Measurements from ENCODE around the gene SLC66A3. TPM values are rescaled to one million over a fixed set of nuclear protein-coding genes. Genes with fewer than 3 reads are reported as not detected.

Gene SLC66A3
- total and polyA plus RNA-seq, 4 donors: 6.7 to 17.6 (median 9.3) TPM

GRCh38 chr2:11187731-11188130, 32.5 kb downstream of the SLC66A3 start:
- no peak overlapping the region for H3K9ac ChIP-seq (ENCODE audit: low read depth in 1 of 2, low read length in 2 of 2)
- 84% methylated on average over 2 of the region's 2 CpGs for WGBS
- H3K36me3 ChIP-seq (ENCODE audit: control insufficient read depth in 4 of 4, insufficient read depth in 3 of 4, low read depth in 1 of 4, low read length in 3 of 4): peaks cover 4 to 35% (median 31%) of the 10 kb centered on the region in 4 donors
- no peak overlapping the region for H3K4me3 ChIP-seq (ENCODE audit: low read depth in 1 of 3, low read length in 3 of 3)
- no peaks in the 10 kb centered on the region for H3K27me3 ChIP-seq (ENCODE audit: control insufficient read depth in 4 of 4, insufficient read depth in 4 of 4, low read length in 3 of 4)
- no peak for DNase-seq (ENCODE audit: low spot score)
- TF ChIP-seq TAF1 (conservative IDR thresholded peaks at IDR 0.05) (no peak), HNF4G (IDR thresholded peaks at IDR 0.05) (no peak), NR2F2 (IDR thresholded peaks at IDR 0.05) (no peak), FOXA2 (IDR thresholded peaks at IDR 0.05) (no peak), HNF4A (conservative IDR thresholded peaks at IDR 0.05) (no peak), YY1 (IDR thresholded peaks at IDR 0.05) (no peak), GABPA (IDR thresholded peaks at IDR 0.05 in 1 of 2, conservative IDR thresholded peaks at IDR 0.05 in 1 of 2) (no peak), RXRA (IDR thresholded peaks at IDR 0.05) (no peak), REST (IDR thresholded peaks at IDR 0.05) (no peak)
- H3K9me3 ChIP-seq (ENCODE audit: control insufficient read depth in 4 of 4, low read length in 3 of 4): no peaks in the 10 kb centered on the region
- H3K27ac ChIP-seq (ENCODE audit: low read depth in 1 of 2, low read length in 2 of 2): no peak overlapping the region
- H3K4me1 ChIP-seq (ENCODE audit: control insufficient read depth in 4 of 4, insufficient read depth in 4 of 4, low read length in 3 of 4): no peaks in the 10 kb centered on the region

GRCh38 chr2:11196246-11196645, 41.0 kb downstream of the SLC66A3 start:
- WGBS: 96% methylated on average over 3 of the region's 3 CpGs
- H3K36me3 ChIP-seq (ENCODE audit: control insufficient read depth in 4 of 4, insufficient read depth in 3 of 4, low read depth in 1 of 4, low read length in 3 of 4): peaks cover 5 to 60% (median 40%) of the 10 kb centered on the region in 4 donors

More at GRCh38 chr2:11196246-11196645, 41.0 kb downstream of the SLC66A3 start:
- no peak overlapping the region for H3K27ac ChIP-seq (ENCODE audit: low read depth in 1 of 2, low read length in 2 of 2)
- no peak overlapping the region for H3K9ac ChIP-seq (ENCODE audit: low read depth in 1 of 2, low read length in 2 of 2)
- no peaks in the 10 kb centered on the region for H3K4me1 ChIP-seq (ENCODE audit: control insufficient read depth in 4 of 4, insufficient read depth in 4 of 4, low read length in 3 of 4)
- TF ChIP-seq REST (IDR thresholded peaks at IDR 0.05) (no peak), HNF4A (conservative IDR thresholded peaks at IDR 0.05) (no peak), HNF4G (IDR thresholded peaks at IDR 0.05) (no peak), ATF3 (IDR thresholded peaks at IDR 0.05) (no peak), GABPA (IDR thresholded peaks at IDR 0.05 in 1 of 2, conservative IDR thresholded peaks at IDR 0.05 in 1 of 2) (no peak), CTCF (IDR thresholded peaks at IDR 0.05; ENCODE audit: low read depth, low read length, missing input control) (no peak), FOXA2 (IDR thresholded peaks at IDR 0.05) (no peak), EGR1 (IDR thresholded peaks at IDR 0.05; ENCODE audit: low read depth in 2 of 2) (no peak), TAF1 (conservative IDR thresholded peaks at IDR 0.05) (no peak), RAD21 (IDR thresholded peaks at IDR 0.05) (no peak), MAX (IDR thresholded peaks at IDR 0.05) (no peak), ZBTB33 (IDR thresholded peaks at IDR 0.05) (no peak), RXRA (IDR thresholded peaks at IDR 0.05) (no peak)
- H3K27me3 ChIP-seq (ENCODE audit: control insufficient read depth in 4 of 4, insufficient read depth in 4 of 4, low read length in 3 of 4): no peaks in the 10 kb centered on the region
- no peaks in the 10 kb centered on the region for H3K9me3 ChIP-seq (ENCODE audit: control insufficient read depth in 4 of 4, low read length in 3 of 4)
- no peak for DNase-seq (ENCODE audit: low spot score)
- H3K4me3 ChIP-seq (ENCODE audit: low read depth in 1 of 3, low read length in 3 of 3): no peak overlapping the region
